Stimulated activated CD4-positive, alpha-beta T cell treated with anti-CD3 and anti-CD28 coated beads, Interleukin-15, amount 100 ng/mL, for 1 hour (primary cell): ENCODE data around the gene ATRX.
"Not testable (repeated sequence)": the region's sequence is repeated elsewhere in the genome, so short reads cannot be mapped to it uniquely, and the experiment has no call there.

Source experiments
- DNase-seq, 2 donors: peaks; one replicate each; pipeline ENCODE4 v3.0.0-alpha.2; 2020; ENCODE audit warnings: low read depth in 1 of 2, low spot score in 1 of 2

Gene ATRX

DNA sequence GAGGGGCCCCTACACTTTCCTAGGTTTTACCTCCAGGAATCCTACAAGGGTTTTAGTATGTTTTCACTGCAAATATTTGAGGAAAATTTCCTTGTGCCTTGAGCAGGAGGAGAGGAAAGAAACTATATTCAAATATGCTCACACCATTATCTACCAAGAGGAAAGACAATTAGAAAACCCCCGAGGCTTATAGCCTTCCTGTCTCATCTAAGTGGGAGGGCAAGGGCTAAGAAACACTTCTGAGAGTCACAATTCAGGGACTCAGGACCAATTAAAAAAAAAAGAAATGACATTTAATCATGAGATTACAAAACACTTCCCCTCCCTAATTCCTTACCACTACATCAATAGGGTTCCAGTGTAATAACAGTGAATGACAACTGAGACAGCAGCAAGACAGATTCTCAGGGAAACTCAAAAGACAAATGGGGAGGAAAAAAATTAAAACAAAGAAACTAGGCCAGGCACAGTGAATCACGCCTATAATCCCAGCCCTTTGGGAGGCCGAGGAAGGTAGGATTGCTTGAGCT is 45.6 kb downstream of the ATRX start:
- DNase-seq = no peak

DNA sequence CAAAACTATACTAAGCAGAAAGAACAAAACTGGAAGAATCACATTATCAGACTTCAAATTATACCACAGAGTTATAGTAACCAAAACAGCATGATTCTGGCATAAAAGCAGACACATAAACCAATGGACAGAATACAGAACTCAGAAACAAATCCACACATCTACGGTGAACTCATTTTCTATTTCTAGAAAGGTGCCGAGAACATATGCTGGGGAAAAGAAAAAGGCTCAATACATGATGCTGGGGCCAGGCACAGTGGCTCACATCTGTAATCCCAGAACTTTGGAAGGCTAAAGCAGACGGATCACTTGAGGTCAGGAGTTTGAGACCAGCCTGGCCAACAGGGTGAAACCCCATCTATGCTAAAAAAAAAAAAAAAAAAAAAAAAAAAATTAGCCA is 52.7 kb downstream of the ATRX start:
- DNase-seq = no peak

DNA sequence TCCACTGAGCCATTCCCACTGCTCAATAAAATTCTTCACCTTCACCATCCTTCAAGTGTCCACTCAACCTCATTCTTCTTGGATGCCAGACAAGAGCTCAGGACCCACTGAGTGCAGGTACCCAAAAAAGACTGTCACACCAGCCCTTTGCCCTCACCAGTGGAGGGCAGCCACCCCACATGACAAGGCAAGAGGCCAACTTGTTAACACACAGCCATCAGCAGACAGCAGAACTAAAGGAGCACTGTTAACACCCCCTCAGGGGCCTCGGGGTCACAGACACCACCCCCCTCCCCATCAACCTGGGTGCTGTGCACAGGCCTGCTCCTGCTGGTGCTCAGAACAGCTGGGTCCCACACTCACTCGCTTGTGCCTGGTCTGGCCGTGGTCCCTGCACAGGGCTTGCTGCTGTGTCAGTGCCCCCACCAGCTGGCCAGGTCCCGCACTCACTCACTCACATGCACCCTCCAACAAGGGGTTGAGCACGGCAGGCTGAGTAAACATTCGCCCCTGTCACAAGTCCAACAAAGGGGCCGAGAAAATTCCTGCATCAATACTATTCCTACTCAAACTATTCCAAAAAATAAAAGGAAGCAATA is 54.1 kb downstream of the ATRX start:
- DNase-seq = no peak

DNA sequence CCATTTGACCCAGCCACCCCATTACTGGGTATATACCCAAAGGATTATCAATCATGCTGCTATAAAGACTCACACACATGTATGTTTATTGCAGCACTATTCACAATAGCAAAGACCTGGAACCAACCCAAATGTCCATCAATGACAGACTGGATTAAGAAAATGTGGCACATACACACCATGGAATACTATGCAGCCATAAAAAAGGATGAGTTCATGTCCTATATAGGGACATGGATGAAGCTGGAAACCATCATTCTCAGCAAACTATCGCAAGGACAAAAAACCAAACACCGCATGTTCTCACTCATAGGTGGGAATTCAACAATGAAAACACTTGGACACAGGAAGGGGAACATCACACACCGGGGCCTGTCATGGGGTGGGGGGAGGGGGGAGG is 59.9 kb downstream of the ATRX start:
- DNase-seq = not testable (repeated sequence)

DNA sequence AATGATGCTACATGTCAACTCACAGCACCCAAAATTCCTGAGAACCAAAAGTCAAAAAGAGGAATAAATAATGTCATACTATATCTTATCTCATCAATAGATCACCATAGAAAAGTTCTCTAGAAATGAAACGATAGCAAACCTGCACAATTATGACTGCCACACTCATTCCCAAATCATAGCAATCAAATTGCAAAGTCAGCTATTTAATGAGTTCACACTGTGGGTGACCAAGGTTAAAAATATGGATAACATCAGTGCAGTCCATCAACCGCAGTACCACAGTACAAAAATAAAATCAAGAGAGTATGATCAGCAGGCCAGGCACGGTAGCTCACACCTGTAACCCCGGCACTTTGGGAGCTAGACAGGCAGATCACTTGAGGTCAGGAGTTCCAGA is 62.3 kb downstream of the ATRX start:
- no peak for DNase-seq

DNA sequence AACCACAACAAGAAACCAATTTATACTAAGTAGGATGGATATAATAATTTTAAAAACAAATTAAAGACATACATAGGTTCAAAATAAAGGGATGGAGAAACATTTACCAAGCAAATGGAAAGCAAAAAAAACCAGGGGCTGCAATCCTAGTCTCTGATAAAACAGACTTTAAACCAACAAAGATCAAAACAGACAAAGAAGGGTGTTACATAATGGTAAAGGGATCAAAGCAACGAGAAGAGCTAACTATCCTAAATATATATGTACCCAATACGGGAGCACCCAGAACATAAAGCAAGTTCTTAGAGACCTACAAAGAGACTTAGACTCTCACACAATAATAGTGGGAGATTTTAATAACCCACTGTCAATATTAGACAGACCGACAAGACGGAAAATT is 66.6 kb downstream of the ATRX start:
- DNase-seq = no peak

DNA sequence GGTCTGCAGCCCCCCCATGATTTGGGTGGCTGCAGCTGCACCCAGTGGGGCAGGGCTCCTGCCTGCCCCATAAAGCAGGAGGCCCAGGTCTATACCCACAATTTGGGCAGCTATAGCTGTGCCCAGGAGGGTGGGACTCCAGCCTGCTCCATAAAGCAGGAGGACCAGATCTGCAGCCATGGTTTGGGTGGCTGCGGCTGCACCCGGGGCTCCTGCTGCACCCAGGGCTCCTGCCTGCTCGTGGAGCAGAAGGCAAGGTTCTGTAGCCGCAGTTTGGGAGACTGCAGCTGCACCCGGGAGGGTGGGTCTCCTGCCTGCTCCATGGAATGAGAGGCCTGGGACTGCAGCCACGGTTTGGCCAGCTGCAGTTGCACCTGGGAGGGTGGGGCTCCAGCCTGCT is 81.1 kb downstream of the ATRX start:
- DNase-seq = no peak

DNA sequence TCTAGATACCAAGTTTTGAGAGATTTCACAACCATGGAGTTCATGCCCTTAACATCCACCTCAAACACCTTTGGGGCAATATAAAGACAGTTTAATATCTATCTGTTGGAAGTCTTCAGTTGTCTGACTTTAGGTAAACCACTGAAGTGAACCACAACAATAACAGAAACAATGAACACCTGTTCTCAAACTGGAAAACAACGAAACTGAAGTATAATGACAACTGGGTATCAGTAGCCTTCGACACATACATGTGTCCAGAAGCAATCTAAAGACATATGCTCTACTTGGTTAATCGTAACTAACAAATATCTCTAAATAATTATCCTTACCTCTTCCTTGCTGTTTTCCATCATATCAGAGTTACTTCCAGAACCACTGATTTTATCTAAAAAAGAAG is 87.8 kb downstream of the ATRX start:
- DNase-seq = no peak

DNA sequence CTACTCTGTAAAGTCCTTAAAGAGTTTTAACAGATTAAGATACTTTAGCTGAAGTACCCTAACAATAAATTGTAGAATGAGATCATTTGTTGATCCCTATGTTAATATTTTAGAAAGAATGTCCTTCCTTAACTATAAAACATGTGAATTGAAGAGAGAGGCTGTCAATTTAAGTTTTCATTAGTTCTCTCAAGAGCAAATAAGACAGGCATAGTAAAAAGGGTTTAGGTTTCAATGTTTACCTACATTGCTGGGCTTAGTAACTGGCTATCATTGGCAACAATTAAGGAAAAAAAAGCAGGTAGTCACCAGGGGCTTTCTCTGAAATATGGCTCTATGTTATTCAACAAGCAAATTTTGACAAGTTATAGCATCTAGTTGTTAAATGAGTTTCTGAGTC is 91.5 kb downstream of the ATRX start:
- DNase-seq = no peak

DNA sequence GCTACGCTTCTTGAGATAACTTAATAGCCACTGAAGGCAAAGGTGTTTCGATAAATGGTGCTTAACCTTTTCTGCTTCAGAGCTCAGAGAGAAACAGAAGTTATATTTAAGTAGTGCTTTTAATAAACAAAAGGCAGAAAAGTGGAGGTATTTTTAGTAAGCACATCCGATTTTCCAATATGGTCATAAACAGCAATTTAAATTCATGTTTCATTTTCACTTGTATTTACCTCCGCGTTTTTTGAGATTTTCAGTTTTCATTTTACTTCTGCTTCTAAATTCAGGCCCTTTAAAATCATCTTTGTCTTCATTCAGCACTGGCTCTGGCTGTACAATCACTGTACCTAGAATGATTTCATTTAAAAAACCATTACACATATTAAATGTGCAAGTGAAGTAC is 92.4 kb downstream of the ATRX start:
- no peak for DNase-seq

DNA sequence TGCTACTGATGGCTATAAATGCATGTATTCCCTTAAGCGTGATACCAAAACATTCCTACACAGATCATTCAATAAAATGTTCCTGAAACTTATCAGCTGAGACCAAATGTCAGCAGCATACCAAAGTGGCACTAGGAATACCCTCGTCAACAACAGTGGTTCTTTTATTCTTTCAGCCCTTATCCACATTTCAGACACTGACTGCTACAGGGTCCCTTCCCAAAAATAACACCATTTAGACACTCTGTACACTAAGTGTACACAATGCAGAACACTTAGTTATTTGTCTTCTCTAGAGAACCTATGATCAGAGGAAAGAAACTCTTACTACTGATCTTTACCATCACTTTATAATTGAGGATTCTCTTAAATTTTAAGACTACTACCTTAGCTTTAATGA is 94.1 kb downstream of the ATRX start:
- no peak for DNase-seq

DNA sequence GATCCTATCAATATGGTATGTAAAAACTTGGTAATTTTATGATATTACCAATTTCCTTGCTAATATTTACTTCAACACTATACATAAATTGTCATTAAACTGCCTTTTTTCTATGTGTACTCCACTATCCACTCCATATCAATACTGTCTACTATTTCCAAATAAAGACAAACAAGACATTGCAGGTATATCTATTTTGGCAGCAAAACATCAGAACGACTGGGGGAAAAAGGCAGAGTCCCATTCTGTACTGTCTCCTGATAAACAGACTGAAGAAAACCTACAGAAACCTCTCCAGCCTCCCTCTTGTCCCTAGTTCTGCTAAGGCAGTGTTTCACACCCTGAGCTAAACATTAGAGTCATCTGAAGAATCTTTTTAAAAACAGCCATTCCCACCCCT is 96.6 kb downstream of the ATRX start:
- DNase-seq = no peak

DNA sequence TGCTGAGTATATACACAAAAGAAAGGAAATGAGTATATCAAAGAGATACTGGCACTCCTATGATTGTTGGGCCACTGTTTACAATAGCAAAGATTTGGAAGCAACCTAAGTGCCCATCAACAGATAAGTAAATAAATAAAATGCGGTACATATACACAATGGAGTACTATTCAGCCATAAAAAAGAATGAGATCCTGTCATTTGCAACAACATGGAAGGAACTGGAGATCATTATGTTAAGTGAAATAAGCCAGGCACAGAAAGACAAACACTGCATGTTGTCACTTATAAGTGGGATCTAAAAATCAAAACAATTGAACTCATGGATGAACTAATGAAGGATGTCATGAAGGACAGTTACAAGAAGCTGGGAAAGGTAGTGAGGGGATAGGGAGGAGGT is 100.3 kb downstream of the ATRX start:
- not testable (repeated sequence) for DNase-seq

DNA sequence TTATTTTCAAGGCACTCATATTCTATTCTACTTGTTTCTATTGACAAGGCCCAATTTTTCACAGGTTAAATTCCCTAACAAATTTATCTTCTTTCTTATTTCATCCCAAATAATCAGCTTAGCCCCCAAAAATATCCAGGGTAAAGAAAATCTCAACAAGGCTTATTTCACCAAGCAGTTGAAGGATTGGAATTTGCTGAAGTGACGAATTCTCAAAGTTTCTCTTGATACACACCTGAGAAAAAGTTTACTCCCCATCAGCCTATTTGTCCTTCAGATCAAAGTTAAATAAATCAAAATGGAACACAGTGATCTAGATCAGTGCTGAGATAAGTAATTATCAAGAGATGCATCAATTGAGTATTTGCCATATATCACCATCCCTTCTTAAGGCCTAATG is 106.9 kb downstream of the ATRX start:
- no peak for DNase-seq

DNA sequence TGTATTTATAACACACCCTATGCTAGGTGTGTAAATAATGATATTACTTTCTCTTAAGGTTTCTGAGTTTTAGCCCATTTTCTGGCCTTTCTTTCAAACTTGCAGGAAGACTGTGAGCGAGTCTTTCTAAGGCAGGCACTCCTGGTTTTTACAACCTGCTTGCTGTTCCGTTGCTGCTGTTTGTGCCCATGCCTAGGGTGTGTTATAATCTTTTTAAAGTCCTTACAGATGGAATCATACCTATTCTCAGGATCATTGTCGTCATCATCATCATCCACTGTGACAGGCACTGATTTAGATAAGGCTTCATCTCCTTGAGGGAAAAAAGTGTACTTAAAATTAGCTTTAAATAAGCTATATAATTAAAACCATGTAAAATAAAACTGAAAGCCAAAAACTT is 110.0 kb downstream of the ATRX start:
- no peak for DNase-seq

DNA sequence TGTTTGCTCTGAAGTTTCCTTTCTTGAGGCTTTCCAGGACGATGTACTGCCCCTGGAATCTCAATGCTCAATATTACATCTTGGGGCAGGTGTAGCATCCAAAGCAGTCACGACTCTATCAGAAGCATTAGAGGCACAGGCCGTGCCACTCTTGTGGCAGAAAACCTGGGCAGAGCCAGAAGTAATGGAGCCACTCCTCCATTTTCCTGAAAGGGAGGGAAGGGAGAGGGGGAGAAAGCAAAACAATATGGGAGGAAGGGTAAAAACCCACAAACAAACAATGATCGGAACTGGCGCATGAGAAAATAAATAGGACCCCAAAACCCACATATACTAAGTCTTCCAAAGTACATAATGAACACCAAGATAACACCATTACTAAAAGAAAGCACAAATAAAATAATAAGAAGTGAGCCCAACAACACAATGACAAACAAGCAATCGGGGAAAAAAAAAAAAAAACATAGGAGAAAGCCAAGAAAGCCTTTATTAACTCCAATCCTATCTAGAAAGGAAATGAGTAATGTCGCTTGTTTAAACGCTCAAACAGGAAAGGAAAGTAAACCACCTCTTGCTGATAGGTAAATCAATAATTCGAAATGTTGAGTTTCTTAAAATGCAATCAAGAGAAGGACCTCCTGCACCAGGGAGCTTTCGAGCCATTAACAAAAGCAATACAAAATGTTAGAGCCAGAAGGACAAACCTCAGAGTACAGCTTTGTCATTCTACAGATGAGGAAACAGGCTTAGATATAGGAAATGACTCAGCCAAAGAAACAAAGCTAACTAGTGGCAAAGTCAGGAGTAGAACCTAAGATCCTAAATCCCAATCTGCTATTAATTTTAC is 117.4 kb downstream of the ATRX start:
- no peak for DNase-seq

DNA sequence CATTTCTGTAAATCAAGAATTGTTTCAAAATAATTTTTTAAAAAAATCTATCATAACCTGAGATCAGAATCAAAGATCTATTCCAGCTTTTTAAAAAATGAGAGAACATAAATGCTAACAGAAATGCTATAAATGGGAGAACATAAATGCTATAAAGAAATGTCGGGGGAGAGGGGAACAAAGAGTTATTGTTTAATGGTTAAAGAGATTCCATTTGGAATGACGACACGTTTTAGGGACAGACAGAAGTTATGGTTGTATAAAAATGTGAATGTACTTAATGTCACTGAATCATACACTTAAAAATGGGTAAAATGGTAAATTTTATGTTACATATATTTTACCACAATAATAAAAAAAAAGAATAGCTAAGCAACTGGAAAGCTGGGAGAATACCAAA is 127.1 kb downstream of the ATRX start:
- no peak for DNase-seq

DNA sequence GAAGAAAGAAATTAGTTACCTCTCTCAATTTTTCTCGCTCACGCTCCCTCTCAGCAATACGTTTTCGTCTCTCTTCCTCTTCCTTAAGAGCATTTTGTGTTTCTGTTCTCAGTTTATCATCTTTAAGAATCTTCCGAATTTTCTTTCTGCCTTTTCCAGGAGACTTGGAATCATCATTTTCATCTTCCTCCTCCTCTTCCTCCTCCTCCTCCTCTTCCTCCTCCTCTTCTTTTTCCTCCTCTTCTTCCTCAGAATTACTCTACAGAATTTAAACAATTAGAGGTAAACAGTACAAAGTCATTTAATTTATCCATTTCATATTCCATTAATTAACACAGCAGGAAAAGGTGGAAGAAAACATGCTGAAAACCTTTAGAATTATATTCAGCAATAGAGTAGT is 133.9 kb downstream of the ATRX start:
- no peak for DNase-seq

DNA sequence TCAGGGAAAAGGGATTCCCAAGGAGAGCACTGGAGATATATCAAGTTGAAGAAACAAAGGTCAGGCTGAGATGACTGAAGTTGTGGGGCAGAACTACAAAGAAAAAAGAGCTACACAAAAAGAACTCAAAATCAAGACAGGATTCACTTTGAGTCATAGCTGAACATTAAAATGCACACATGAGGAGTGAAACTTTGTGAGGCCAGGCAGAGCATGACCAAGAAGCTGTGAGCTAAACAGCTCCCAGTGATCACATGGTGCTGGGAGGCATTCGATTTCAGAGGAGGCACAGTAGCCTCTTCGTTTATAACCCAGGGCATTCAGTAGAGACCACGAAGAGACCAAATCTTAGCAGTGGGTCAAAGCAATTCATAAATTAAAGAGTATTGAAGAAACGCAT is 145.3 kb downstream of the ATRX start:
- no peak for DNase-seq

DNA sequence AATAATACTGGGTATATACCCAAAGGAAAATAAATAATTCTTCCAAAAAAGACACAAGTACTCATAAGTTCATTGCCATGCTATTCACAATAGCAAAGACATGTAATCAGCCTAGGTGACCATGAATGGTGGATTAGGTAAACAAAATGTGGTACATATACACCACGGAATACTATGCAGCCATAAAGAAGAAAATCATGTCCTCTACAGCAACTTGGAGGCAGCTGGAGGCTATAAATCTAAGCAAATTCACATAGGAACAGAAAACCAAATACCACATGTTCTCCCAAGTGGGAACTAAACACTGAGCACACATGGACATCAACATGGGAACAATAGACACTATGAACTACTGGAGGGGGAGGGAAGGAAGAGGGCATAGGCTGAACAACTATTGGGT is 146.2 kb downstream of the ATRX start:
- DNase-seq = no peak

DNA sequence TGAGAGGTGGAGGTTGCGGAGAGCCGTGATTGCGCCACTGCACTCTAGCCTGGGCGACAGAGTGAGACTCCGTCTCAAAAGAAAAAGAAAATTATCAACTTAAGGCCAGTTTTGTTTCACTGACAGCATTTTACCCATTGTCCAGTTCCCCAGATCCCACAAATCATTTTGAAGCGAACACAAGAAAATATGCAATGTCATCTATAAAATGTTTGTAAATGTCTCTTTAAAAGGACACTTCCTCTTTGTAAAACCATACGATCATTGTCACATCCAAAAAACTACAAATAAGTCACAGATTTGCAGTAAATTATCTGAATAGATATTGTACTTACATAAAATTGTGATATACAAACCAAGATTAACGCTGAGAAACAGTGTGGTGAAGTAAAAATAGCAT is 147.6 kb downstream of the ATRX start:
- DNase-seq = no peak

DNA sequence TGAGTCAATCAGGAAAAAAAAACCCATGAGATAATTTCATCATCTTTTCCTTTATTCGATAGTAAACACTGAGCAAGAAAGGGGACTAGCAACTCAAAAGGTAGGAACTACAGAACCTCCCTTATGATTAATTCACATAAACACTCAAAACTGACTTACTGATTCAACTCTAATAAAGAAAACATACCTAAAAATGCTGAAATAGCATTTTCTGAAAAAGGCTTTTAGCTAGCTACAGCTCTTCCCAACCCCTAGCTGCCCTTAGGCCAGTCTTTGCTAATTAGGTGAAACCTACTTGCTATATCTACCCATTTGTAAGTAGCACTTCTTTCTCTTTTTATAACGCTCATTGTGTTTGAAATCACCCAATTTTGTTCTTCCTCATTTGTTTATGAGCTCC is 150.6 kb downstream of the ATRX start:
- DNase-seq = no peak
